Neural progenitor cell (in vitro differentiated cells): ENCODE results near the gene NSUN6.

Experiments
- EZH2 ChIP-seq: fragments of 200-600 bp; sonication (generic); IDR thresholded peaks from 2 replicates; pipeline ENCODE4 v1.6.1; 2017; ENCODE audit warnings: antibody characterized with exemption, mild to moderate bottlenecking, moderate library complexity
- EZH2phosphoT487 ChIP-seq: fragments of 200-600 bp; sonication (generic); IDR thresholded peaks from 2 replicates; pipeline ENCODE4 v1.6.1; 2017; ENCODE audit warnings: antibody characterized with exemption
- TF ChIP-seq, protein P1 (sequence below): fragments of 200-600 bp; sonication (generic); IDR thresholded peaks from 2 replicates; pipeline ENCODE4 v1.5.1; 2017; ENCODE audit warnings: antibody characterized with exemption, mild to moderate bottlenecking

- no peak for TF ChIP-seq EZH2phosphoT487
- TF ChIP-seq, protein P1, sequence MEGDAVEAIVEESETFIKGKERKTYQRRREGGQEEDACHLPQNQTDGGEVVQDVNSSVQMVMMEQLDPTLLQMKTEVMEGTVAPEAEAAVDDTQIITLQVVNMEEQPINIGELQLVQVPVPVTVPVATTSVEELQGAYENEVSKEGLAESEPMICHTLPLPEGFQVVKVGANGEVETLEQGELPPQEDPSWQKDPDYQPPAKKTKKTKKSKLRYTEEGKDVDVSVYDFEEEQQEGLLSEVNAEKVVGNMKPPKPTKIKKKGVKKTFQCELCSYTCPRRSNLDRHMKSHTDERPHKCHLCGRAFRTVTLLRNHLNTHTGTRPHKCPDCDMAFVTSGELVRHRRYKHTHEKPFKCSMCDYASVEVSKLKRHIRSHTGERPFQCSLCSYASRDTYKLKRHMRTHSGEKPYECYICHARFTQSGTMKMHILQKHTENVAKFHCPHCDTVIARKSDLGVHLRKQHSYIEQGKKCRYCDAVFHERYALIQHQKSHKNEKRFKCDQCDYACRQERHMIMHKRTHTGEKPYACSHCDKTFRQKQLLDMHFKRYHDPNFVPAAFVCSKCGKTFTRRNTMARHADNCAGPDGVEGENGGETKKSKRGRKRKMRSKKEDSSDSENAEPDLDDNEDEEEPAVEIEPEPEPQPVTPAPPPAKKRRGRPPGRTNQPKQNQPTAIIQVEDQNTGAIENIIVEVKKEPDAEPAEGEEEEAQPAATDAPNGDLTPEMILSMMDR = no peak
- no peak for TF ChIP-seq EZH2
Measured at GRCh38 chr10:18582803-18583202, 68.6 kb downstream of the NSUN6 start.
